ENCODE results near the gene CFAP45.

The CFAP45 gene

DNA sequence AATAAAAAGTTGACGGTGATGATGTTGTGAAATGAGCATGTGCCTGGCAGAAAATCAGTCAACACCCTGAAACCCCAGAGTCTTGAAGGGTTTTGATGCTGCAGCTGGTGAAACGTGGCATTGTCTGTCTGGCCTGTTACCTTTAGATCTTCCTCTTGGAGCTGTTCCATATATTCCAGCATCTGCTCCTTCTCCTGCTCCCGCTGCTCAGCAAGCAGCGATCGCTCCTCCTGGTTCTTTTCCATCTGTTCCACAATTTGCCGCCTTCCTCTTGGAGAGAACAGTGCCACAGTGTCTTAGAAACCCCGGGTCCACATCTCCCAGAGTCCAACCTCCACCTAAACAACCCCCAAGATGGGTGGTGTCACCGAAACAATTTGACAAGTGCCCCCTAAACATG lies 15.7 kb downstream of the CFAP45 start:
- no peak overlapping the region for H3K4me2 ChIP-seq (ENCODE audit: low read length)
- H3K79me2 ChIP-seq (ENCODE audit: insufficient read depth, low read length), result no peaks in the 10 kb centered on the region
- no peak overlapping the region for H3K9ac ChIP-seq (ENCODE audit: low read length)
- no peaks in the 10 kb centered on the region for H3K36me3 ChIP-seq (ENCODE audit: insufficient read depth, low read length)
- H3K4me3 ChIP-seq (ENCODE audit: low read depth, low read length, poor library complexity, severe bottlenecking), result no peak overlapping the region
- H3K27me3 ChIP-seq (ENCODE audit: insufficient read depth, low read length), result no peaks in the 10 kb centered on the region; the same call in 1 of the 2 replicates
- no peak overlapping the region for H3K27ac ChIP-seq (ENCODE audit: low read depth, low read length, poor library complexity, severe bottlenecking)
- no peaks in the 10 kb centered on the region for H4K20me1 ChIP-seq (ENCODE audit: insufficient read depth, low read length)
- H3K9me2 ChIP-seq (ENCODE audit: low read depth, low read length), result no peaks in the 10 kb centered on the region
- no peaks in the 10 kb centered on the region for H3F3A ChIP-seq (ENCODE audit: insufficient read depth, low read length)
- H3K9me3 ChIP-seq (ENCODE audit: low read length), result no peaks in the 10 kb centered on the region
- H3K4me1 ChIP-seq (ENCODE audit: insufficient read depth, low read length, severe bottlenecking), result no peaks in the 10 kb centered on the region
- H2AFZ ChIP-seq (ENCODE audit: low read length), result no peak overlapping the region
- TF ChIP-seq, protein P1, sequence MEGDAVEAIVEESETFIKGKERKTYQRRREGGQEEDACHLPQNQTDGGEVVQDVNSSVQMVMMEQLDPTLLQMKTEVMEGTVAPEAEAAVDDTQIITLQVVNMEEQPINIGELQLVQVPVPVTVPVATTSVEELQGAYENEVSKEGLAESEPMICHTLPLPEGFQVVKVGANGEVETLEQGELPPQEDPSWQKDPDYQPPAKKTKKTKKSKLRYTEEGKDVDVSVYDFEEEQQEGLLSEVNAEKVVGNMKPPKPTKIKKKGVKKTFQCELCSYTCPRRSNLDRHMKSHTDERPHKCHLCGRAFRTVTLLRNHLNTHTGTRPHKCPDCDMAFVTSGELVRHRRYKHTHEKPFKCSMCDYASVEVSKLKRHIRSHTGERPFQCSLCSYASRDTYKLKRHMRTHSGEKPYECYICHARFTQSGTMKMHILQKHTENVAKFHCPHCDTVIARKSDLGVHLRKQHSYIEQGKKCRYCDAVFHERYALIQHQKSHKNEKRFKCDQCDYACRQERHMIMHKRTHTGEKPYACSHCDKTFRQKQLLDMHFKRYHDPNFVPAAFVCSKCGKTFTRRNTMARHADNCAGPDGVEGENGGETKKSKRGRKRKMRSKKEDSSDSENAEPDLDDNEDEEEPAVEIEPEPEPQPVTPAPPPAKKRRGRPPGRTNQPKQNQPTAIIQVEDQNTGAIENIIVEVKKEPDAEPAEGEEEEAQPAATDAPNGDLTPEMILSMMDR (IDR thresholded peaks at IDR 0.05; ENCODE audit: low read length), result no peak
- no peak for TF ChIP-seq EZH2 (IDR thresholded peaks at IDR 0.05; ENCODE audit: borderline replicate concordance, low read length)

DNA sequence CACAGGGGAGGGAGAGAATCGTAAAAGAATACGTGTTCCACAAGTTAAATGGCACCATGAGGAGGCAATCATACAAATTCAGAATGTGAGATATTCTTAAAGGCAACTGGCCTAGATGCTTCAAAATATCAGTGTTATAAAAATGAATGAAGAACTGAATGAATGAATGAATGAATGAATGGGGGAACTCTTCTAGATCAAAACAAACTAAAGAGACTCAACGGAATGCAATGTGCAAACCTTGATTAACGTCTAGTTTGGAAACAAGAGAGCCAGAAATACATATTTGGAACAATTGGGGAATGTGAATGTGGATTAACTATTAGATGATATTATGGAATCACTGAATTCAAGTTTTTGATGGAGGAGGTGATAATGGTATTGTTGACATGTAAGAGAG lies 16.8 kb downstream of the CFAP45 start:
- Histone ChIP-seq H3K79me2 (ENCODE audit: insufficient read depth, low read length) (no peaks in the 10 kb centered on the region), H3K9ac (ENCODE audit: low read length) (no peak overlapping the region), H3K9me2 (ENCODE audit: low read depth, low read length) (no peaks in the 10 kb centered on the region), H2AFZ (ENCODE audit: low read length) (no peak overlapping the region), H3F3A (ENCODE audit: insufficient read depth, low read length) (no peaks in the 10 kb centered on the region), H3K27ac (ENCODE audit: low read depth, low read length, poor library complexity, severe bottlenecking) (no peak overlapping the region), H3K36me3 (ENCODE audit: insufficient read depth, low read length) (no peaks in the 10 kb centered on the region), H3K9me3 (ENCODE audit: low read length) (no peaks in the 10 kb centered on the region), H4K20me1 (ENCODE audit: insufficient read depth, low read length) (no peaks in the 10 kb centered on the region), H3K4me2 (ENCODE audit: low read length) (no peak overlapping the region), H3K27me3 (ENCODE audit: insufficient read depth, low read length) (no peaks in the 10 kb centered on the region; the same call in 1 of the 2 replicates), H3K4me3 (ENCODE audit: low read depth, low read length, poor library complexity, severe bottlenecking) (no peak overlapping the region), H3K4me1 (ENCODE audit: insufficient read depth, low read length, severe bottlenecking) (no peaks in the 10 kb centered on the region)
- TF ChIP-seq, protein P1 (IDR thresholded peaks at IDR 0.05; ENCODE audit: low read length), result no peak
- no peak for TF ChIP-seq EZH2 (IDR thresholded peaks at IDR 0.05; ENCODE audit: borderline replicate concordance, low read length)

DNA sequence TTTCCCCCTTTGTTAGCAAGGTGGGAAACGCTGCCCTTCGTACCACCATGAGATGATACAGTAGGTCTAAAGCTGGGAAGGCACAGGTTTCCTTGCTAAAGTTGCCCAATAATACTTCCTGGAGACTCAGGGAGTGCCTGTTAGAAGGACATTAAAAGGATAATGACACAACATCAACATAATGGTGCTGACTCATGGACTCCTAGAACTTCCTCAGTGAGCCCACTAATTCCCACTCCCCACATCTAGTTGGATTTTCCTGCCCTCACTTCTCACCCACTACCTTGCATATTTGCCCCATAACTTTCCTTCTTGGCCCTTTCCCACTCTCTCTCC lies 17.5 kb downstream of the CFAP45 start:
- Histone ChIP-seq H3K36me3 (ENCODE audit: insufficient read depth, low read length) (no peaks in the 10 kb centered on the region), H3K4me3 (ENCODE audit: low read depth, low read length, poor library complexity, severe bottlenecking) (no peak overlapping the region), H4K20me1 (ENCODE audit: insufficient read depth, low read length) (no peaks in the 10 kb centered on the region), H3K9me2 (ENCODE audit: low read depth, low read length) (no peaks in the 10 kb centered on the region), H3K4me1 (ENCODE audit: insufficient read depth, low read length, severe bottlenecking) (no peaks in the 10 kb centered on the region), H3K27me3 (ENCODE audit: insufficient read depth, low read length) (no peaks in the 10 kb centered on the region; the same call in 1 of the 2 replicates), H2AFZ (ENCODE audit: low read length) (no peak overlapping the region), H3K9ac (ENCODE audit: low read length) (no peak overlapping the region), H3K27ac (ENCODE audit: low read depth, low read length, poor library complexity, severe bottlenecking) (no peak overlapping the region), H3K9me3 (ENCODE audit: low read length) (no peaks in the 10 kb centered on the region), H3F3A (ENCODE audit: insufficient read depth, low read length) (no peaks in the 10 kb centered on the region), H3K4me2 (ENCODE audit: low read length) (no peak overlapping the region), H3K79me2 (ENCODE audit: insufficient read depth, low read length) (no peaks in the 10 kb centered on the region)
- TF ChIP-seq EZH2 (IDR thresholded peaks at IDR 0.05; ENCODE audit: borderline replicate concordance, low read length), result no peak
- TF ChIP-seq, protein P1 (IDR thresholded peaks at IDR 0.05; ENCODE audit: low read length), result no peak
